H1 (cell line): Measurements from ENCODE around the gene SAXO1.

ENCODE experiments used
- BRCA1 ChIP-seq: IDR thresholded peaks from 2 replicates; pipeline ENCODE4 v1.6.1; 2012; ENCODE audit warnings: low read depth, low read length, improper control_type of control experiment
- CHD2 ChIP-seq: IDR thresholded peaks from 2 replicates; pipeline ENCODE4 v1.6.1; 2012; ENCODE audit warnings: low read length, improper control_type of control experiment
- EP300 ChIP-seq, 2 experiments: IDR thresholded peaks; 1 replicate in 1 of 2; 2 replicates in 1 of 2; pipeline ENCODE4 v1.6.1; 2011 to 2012; ENCODE audit warnings: low read depth in 2 of 2, low read length in 2 of 2, mild to moderate bottlenecking in 2 of 2, borderline replicate concordance in 1 of 2, inconsistent platforms in 1 of 2, moderate library complexity in 1 of 2
- EZH2 ChIP-seq: fragments of 200-600 bp; sonication (generic); IDR thresholded peaks from 2 replicates; pipeline ENCODE4 v1.7.1; 2012; ENCODE audit warnings: low read depth, mild to moderate bottlenecking, moderate library complexity, low read length, inconsistent platforms; ENCODE audit not compliant: severe bottlenecking
- GABPA ChIP-seq: IDR thresholded peaks from 2 replicates; pipeline ENCODE4 v1.6.1; 2011; ENCODE audit warnings: mild to moderate bottlenecking, low read length, moderate library complexity, borderline replicate concordance; ENCODE audit not compliant: insufficient read depth
- GTF2F1 ChIP-seq: IDR thresholded peaks from 2 replicates; pipeline ENCODE4 v1.6.1; 2012; ENCODE audit warnings: low read depth, low read length, improper control_type of control experiment, borderline replicate concordance
- JUN ChIP-seq: IDR thresholded peaks from 2 replicates; pipeline ENCODE4 v1.6.1; 2011; ENCODE audit warnings: low read depth, mild to moderate bottlenecking, improper control_type of control experiment, low read length
- JUND ChIP-seq: IDR thresholded peaks from 2 replicates; pipeline ENCODE4 v1.6.1; 2011; ENCODE audit warnings: mild to moderate bottlenecking, improper control_type of control experiment, low read length
- POLR2A ChIP-seq, 2 experiments: IDR thresholded peaks; 1 replicate in 1 of 2; 2 replicates in 1 of 2; pipeline ENCODE4 v1.6.1; 2011; ENCODE audit warnings: low read depth in 2 of 2, low read length in 2 of 2, mild to moderate bottlenecking in 2 of 2; ENCODE audit errors: control extremely low read depth in 1 of 2
- RAD21 ChIP-seq, 2 experiments: IDR thresholded peaks in 1 of 2; conservative IDR thresholded peaks in 1 of 2; 2 replicates each; pipeline ENCODE4 v1.6.1; 2011; ENCODE audit warnings: low read depth in 2 of 2, low read length in 2 of 2, improper control_type of control experiment in 1 of 2, inconsistent platforms in 1 of 2, mild to moderate bottlenecking in 1 of 2, moderate library complexity in 1 of 2
- SP2 ChIP-seq: IDR thresholded peaks from 2 replicates; pipeline ENCODE4 v1.6.1; 2012; ENCODE audit warnings: mild to moderate bottlenecking, low read length, inconsistent platforms
- TF ChIP-seq, protein P1 (sequence below): IDR thresholded peaks from 2 replicates; pipeline ENCODE4 v1.6.1; 2012; ENCODE audit warnings: low read length, inconsistent platforms
- TF ChIP-seq, protein P2 (sequence below), 3 experiments: IDR thresholded peaks; 1 replicate in 2 of 3; 2 replicates in 1 of 3; pipeline versions ENCODE4 v1.5.1 to v1.6.1; 2011; ENCODE audit warnings: low read length in 3 of 3, mild to moderate bottlenecking in 3 of 3, inconsistent platforms in 2 of 3, low read depth in 1 of 3, moderate library complexity in 1 of 3; ENCODE audit not compliant: insufficient read depth in 1 of 3; ENCODE audit errors: control extremely low read depth in 1 of 3

DNA sequence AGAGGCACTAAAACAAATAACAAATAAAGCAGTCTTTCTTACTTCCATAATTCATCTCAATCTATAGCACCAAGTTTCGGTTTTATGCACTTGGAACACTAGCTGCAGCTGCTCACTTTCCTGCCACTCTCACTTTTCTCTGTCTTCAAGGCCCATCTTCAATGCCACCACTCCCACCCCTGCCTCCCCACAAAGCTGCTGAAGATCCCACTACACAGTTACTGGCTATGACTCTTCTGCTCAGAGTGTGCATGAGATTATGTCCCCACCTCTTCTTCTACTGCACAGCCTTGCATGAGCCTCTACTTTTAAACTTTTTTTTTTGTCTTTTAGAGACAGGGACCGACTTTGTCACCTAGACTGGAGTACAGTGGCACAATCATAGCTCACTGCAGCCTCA, 77.4 kb downstream of the SAXO1 start:
- TF ChIP-seq, protein P1, sequence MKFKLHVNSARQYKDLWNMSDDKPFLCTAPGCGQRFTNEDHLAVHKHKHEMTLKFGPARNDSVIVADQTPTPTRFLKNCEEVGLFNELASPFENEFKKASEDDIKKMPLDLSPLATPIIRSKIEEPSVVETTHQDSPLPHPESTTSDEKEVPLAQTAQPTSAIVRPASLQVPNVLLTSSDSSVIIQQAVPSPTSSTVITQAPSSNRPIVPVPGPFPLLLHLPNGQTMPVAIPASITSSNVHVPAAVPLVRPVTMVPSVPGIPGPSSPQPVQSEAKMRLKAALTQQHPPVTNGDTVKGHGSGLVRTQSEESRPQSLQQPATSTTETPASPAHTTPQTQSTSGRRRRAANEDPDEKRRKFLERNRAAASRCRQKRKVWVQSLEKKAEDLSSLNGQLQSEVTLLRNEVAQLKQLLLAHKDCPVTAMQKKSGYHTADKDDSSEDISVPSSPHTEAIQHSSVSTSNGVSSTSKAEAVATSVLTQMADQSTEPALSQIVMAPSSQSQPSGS = no peak
- TF ChIP-seq JUN (no peak), POLR2A (IDR thresholded peaks at IDR 0.05; ENCODE audit: control extremely low read depth in 1 of 2, low read depth in 2 of 2, low read length in 2 of 2) (no peak), SP2 (no peak), EP300 (IDR thresholded peaks at IDR 0.05; ENCODE audit: borderline replicate concordance in 1 of 2, low read depth in 2 of 2, low read length in 2 of 2) (no peak), JUND (no peak), BRCA1 (no peak), RAD21 (IDR thresholded peaks at IDR 0.05 in 1 of 2, conservative IDR thresholded peaks at IDR 0.05 in 1 of 2; ENCODE audit: low read depth in 2 of 2, low read length in 2 of 2) (no peak), GTF2F1 (no peak), CHD2 (no peak), EZH2 (no peak), GABPA (no peak)
- TF ChIP-seq, protein P2, sequence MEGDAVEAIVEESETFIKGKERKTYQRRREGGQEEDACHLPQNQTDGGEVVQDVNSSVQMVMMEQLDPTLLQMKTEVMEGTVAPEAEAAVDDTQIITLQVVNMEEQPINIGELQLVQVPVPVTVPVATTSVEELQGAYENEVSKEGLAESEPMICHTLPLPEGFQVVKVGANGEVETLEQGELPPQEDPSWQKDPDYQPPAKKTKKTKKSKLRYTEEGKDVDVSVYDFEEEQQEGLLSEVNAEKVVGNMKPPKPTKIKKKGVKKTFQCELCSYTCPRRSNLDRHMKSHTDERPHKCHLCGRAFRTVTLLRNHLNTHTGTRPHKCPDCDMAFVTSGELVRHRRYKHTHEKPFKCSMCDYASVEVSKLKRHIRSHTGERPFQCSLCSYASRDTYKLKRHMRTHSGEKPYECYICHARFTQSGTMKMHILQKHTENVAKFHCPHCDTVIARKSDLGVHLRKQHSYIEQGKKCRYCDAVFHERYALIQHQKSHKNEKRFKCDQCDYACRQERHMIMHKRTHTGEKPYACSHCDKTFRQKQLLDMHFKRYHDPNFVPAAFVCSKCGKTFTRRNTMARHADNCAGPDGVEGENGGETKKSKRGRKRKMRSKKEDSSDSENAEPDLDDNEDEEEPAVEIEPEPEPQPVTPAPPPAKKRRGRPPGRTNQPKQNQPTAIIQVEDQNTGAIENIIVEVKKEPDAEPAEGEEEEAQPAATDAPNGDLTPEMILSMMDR (IDR thresholded peaks at IDR 0.05; ENCODE audit: control extremely low read depth in 1 of 3, insufficient read depth in 1 of 3, low read depth in 1 of 3, low read length in 3 of 3) = no peak
